Right lung (tissue), 5 donors: ENCODE measurements around the gene MFGE8. TPM values are rescaled to one million over a fixed set of nuclear protein-coding genes. Genes with fewer than 3 reads are reported as not detected.

ENCODE experiments used
- DNase-seq, 2 donors: peaks; one replicate each; pipeline ENCODE4 v3.0.0-alpha.2; 2013
- polyA plus RNA-seq, 5 donors: library from polyadenylated mRNA; unstranded; fragments of 120-200 nt; gene quantifications; one replicate each; pipeline versions ENCODE4 v1.2.1 to v1.2.3, GENCODE V29; 2013; ENCODE audit warnings: inconsistent platforms in 1 of 5, low replicate concordance in 1 of 5; ENCODE audit not compliant: insufficient read length in 5 of 5, insufficient read depth in 1 of 5

Gene MFGE8
- polyA plus RNA-seq, 5 donors = 103 to 149 (median 121) TPM

- no peak for DNase-seq
These were observed 35.8 kb downstream of the MFGE8 start for GRCh38 chr15:88877415-88877814.

GRCh38 chr15:88876573-88876972, 36.6 kb downstream of the MFGE8 start:
- no peak for DNase-seq

- no peak for DNase-seq
These were observed 38.5 kb downstream of the MFGE8 start for GRCh38 chr15:88874684-88875083.

- DNase-seq = no peak
These were observed 38.9 kb downstream of the MFGE8 start for GRCh38 chr15:88874275-88874674.

- DNase-seq = no peak
These were observed 39.4 kb downstream of the MFGE8 start for GRCh38 chr15:88873786-88874185.

GRCh38 chr15:88872706-88873105, 40.5 kb downstream of the MFGE8 start:
- no peak for DNase-seq

- no peak for DNase-seq
These were observed 41.1 kb downstream of the MFGE8 start for GRCh38 chr15:88872106-88872505.

GRCh38 chr15:88871313-88871712, 41.9 kb downstream of the MFGE8 start:
- DNase-seq = no peak

GRCh38 chr15:88866295-88866881, 46.8 kb downstream of the MFGE8 start:
- no peak for DNase-seq

GRCh38 chr15:88865498-88866099, 47.6 kb downstream of the MFGE8 start:
- no peak for DNase-seq

GRCh38 chr15:88864861-88865497, 48.2 kb downstream of the MFGE8 start:
- DNase-seq = no peak

GRCh38 chr15:88863412-88863811, 49.8 kb downstream of the MFGE8 start:
- no peak for DNase-seq

- DNase-seq = no peak
These were observed 53.0 kb downstream of the MFGE8 start for GRCh38 chr15:88860212-88860611.

GRCh38 chr15:88859550-88859949, 53.6 kb downstream of the MFGE8 start:
- no peak for DNase-seq

GRCh38 chr15:88858934-88859333, 54.2 kb downstream of the MFGE8 start:
- no peak for DNase-seq

GRCh38 chr15:88852476-88852875, 60.7 kb downstream of the MFGE8 start:
- no peak for DNase-seq

- DNase-seq = no peak
These were observed 63.7 kb downstream of the MFGE8 start for GRCh38 chr15:88849376-88850072.

Other genes starting within 250 kb of the MFGE8 start
- gene ACAN, start 109.9 kb downstream of the MFGE8 start, polyA plus RNA-seq = under 1 TPM; 0.56 to 0.91 (median 0.83) TPM
- 1 to 10 TPM; 2.4 to 4.7 (median 3.5) TPM for gene HAPLN3, start 17.8 kb downstream of the MFGE8 start, polyA plus RNA-seq
- 10 to 100 TPM; 32.4 to 49.5 (median 38.0) TPM for gene ABHD2, start 175.1 kb upstream of the MFGE8 start, polyA plus RNA-seq